Activated CD8-positive, alpha-beta memory T cell treated with anti-CD3 and anti-CD28 coated beads for 1 hour (primary cell): ENCODE data around the gene SYCN.

Experiments used
- DNase-seq, 2 donors: peaks; one replicate each; pipeline ENCODE4 v3.0.0-alpha.2; 2020; ENCODE audit warnings: low read depth in 1 of 2; ENCODE audit errors: extremely low read depth in 1 of 2

Gene SYCN

GRCh38 chr19:39173502-39173991 lies 30.5 kb downstream of the SYCN start:
- DNase-seq = no peak

- no peak for DNase-seq
Measured at GRCh38 chr19:39172700-39173501, 31.2 kb downstream of the SYCN start.

- DNase-seq = no peak
Measured at GRCh38 chr19:39171479-39172465, 32.3 kb downstream of the SYCN start.

GRCh38 chr19:39170386-39171231 lies 33.5 kb downstream of the SYCN start:
- no peak for DNase-seq

GRCh38 chr19:39169143-39169810 lies 34.8 kb downstream of the SYCN start:
- no peak for DNase-seq

- no peak for DNase-seq
Measured at GRCh38 chr19:39168258-39169142, 35.6 kb downstream of the SYCN start.

- no peak for DNase-seq
Measured at GRCh38 chr19:39167461-39168257, 36.4 kb downstream of the SYCN start.

GRCh38 chr19:39166571-39167391 lies 37.3 kb downstream of the SYCN start:
- DNase-seq = no peak

- DNase-seq = no peak
Measured at GRCh38 chr19:39165857-39166256, 38.2 kb downstream of the SYCN start.

- no peak for DNase-seq
Measured at GRCh38 chr19:39164289-39164688, 39.8 kb downstream of the SYCN start.

GRCh38 chr19:39163621-39164020 lies 40.4 kb downstream of the SYCN start:
- no peak for DNase-seq

GRCh38 chr19:39162441-39163043 lies 41.5 kb downstream of the SYCN start:
- DNase-seq = no peak

- DNase-seq = no peak
Measured at GRCh38 chr19:39160889-39161672, 43.0 kb downstream of the SYCN start.

GRCh38 chr19:39160523-39160861 lies 43.6 kb downstream of the SYCN start:
- DNase-seq = no peak

GRCh38 chr19:39158646-39159260 lies 45.3 kb downstream of the SYCN start:
- DNase-seq = no peak

GRCh38 chr19:39157997-39158389 lies 46.1 kb downstream of the SYCN start:
- DNase-seq = no peak
